ENCODE results near the gene CDC42BPG.

DNA sequence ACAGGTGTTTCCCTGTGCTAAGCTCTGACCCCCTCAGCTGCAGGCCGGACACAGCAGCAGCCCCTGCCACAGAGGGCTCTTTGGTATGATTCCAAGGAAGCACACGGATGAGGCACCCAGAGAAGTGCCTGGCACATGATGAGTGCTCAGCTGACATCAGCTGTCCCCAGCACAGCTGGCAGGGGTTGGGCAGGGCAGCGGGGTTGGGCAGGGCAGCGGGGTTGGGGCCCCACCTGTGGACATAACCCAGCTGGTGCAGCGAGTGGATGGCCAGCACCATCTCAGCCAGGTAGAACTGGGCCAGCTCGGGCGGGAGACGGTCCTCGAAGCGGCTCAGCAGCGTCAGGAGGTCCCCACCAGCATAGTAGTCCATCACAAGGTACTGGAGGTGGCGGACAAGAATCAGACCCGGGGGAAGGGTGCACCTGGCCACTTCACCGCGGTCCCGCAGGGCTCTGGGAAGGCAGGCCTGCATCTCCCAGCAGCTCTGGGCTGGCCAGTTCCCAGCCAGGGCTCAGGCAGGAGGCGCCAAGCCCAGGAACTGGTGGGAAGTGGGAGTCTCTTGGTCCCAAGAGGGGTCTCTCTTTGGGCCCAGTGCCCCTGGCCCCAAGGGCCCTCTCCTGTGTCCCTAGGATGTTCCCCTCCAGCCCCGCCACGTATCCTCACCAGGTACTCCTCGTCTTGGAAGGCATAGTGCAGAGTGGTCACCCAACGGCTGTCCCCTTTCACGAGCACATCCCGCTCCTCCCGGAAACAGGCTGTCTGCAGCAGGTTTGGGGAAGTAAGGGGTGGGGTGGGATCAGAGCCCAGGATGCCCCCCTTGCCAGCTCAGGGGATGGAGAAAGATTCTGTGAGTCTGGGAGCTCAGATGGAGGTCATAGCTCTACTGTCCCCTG is 4.3 kb downstream of the CDC42BPG start:
- no peak for TF ChIP-seq POLR2A (IDR thresholded peaks at IDR 0.05; ENCODE audit: low read depth, low read length)
- TF ChIP-seq HCFC1 (IDR thresholded peaks at IDR 0.05; ENCODE audit: low read length): no peak
- no peak for TF ChIP-seq KDM1A (IDR thresholded peaks at IDR 0.05; ENCODE audit: borderline replicate concordance)
- TF ChIP-seq BCL3 (IDR thresholded peaks at IDR 0.05; ENCODE audit: borderline replicate concordance, insufficient read depth, low read depth, low read length, poor library complexity, severe bottlenecking): no peak
- TF ChIP-seq REST (IDR thresholded peaks at IDR 0.05; ENCODE audit: low read depth, low read length): no peak
- TF ChIP-seq CTCF (IDR thresholded peaks at IDR 0.05 in 2 of 3, conservative IDR thresholded peaks at IDR 0.05 in 1 of 3; ENCODE audit: control insufficient read depth in 2 of 3, extremely low read depth in 1 of 3, insufficient read depth in 1 of 3, low read depth in 3 of 3, low read length in 3 of 3): no peak
- no peak for TF ChIP-seq ZNF24 (IDR thresholded peaks at IDR 0.05)
- TF ChIP-seq EZH2 (IDR thresholded peaks at IDR 0.05; ENCODE audit: borderline replicate concordance, control insufficient read depth, low read depth, low read length): no peak
- TF ChIP-seq MAX (IDR thresholded peaks at IDR 0.05; ENCODE audit: low read depth, low read length): no peak
- TF ChIP-seq JUND (IDR thresholded peaks at IDR 0.05; ENCODE audit: low read depth, low read length): no peak
- TF ChIP-seq TCF12 (IDR thresholded peaks at IDR 0.05; ENCODE audit: low read depth, low read length): no peak
